GM10266 (cell line): ENCODE results near the gene NR2F1-AS1.

Experiments used
- DNase-seq: peaks from one replicate; pipeline ENCODE4 v3.0.0; 2012; ENCODE audit errors: extremely low spot score
- TF ChIP-seq, protein P1 (sequence below): IDR thresholded peaks from 2 replicates; pipeline ENCODE4 v1.5.1; 2012; ENCODE audit warnings: mild to moderate bottlenecking, low read depth; ENCODE audit not compliant: control insufficient read depth, insufficient read depth; ENCODE audit errors: missing control alignments

The NR2F1-AS1 gene

DNA sequence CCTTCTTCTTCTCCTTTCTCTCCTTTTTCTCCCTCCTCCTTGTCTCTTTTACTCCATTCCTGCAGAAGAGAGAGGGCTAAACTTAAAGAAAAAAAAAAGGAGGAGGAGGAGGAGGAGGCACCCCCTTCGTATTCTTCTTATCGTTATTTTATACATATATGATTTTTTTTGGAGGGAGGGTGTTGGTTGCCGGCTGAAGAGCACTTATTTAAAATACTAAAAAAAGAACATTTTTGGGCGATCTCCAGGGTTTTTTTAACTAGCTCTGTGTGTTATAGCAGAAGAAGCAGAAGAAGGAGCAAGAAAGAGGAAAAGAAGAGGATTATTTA lies 2.4 kb upstream of the NR2F1-AS1 start:
- TF ChIP-seq, protein P1, sequence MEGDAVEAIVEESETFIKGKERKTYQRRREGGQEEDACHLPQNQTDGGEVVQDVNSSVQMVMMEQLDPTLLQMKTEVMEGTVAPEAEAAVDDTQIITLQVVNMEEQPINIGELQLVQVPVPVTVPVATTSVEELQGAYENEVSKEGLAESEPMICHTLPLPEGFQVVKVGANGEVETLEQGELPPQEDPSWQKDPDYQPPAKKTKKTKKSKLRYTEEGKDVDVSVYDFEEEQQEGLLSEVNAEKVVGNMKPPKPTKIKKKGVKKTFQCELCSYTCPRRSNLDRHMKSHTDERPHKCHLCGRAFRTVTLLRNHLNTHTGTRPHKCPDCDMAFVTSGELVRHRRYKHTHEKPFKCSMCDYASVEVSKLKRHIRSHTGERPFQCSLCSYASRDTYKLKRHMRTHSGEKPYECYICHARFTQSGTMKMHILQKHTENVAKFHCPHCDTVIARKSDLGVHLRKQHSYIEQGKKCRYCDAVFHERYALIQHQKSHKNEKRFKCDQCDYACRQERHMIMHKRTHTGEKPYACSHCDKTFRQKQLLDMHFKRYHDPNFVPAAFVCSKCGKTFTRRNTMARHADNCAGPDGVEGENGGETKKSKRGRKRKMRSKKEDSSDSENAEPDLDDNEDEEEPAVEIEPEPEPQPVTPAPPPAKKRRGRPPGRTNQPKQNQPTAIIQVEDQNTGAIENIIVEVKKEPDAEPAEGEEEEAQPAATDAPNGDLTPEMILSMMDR = no peak
- no peak for DNase-seq

DNA sequence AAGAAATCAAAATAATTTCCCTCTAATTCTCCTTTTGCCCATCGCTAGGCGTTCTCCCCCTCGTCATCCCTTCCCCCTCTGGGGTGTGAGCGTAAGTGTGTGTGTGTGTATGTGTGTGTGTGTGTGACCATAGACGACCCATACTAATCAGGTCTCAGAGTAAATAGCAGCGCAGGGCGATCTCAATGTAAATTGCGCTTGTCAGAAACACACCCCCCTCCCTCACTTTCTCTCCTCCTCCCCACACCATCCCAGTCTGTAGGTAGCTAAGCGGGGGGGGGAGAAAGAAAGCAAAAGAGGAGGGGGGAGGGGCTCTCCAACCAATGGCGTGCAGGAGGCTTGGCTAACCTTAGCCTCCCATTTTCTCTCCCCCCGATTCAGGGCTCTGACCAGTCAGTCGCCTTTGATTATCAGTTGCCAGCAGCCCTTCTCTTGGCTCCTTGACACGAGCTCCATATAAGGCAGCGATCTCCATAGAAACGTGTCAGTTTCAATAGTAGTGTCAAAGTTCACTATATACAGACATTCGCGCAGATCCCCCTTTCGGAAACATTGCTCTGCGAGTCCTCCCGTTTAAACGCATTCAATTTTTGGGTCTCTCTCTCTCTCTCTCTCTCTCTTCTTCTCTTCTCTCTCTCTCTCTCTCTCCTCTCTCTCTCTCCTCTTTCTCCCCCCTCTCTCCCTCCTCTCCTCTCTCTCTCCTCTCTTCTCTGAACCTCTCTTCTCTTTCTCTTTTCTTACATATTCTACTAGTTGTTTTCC lies 1.8 kb upstream of the NR2F1-AS1 start, which contains the start of gene NR2F1:
NR2F1 (plus strand) TSS at position 546 of the 762 bp plus-strand sequence. CDS start 1,802 bp downstream, outside the sequence.
- no peak for DNase-seq
- TF ChIP-seq, protein P1 = no peak

DNA sequence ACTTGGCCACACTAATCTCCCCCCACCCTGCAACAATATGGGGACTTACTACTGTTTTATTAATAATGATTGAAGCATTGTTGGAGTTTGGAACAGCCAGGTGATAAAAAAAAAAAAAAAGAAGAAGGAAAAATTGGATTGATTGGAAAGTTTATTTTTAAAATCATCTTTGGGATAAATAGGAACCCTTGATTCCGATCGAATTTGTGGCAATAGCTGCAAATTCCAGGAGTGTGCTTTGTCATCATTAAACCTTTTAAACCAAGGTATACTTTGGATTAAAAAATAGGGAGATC lies 1.1 kb upstream of the NR2F1-AS1 start:
- TF ChIP-seq, protein P1 = no peak
- no peak for DNase-seq

DNA sequence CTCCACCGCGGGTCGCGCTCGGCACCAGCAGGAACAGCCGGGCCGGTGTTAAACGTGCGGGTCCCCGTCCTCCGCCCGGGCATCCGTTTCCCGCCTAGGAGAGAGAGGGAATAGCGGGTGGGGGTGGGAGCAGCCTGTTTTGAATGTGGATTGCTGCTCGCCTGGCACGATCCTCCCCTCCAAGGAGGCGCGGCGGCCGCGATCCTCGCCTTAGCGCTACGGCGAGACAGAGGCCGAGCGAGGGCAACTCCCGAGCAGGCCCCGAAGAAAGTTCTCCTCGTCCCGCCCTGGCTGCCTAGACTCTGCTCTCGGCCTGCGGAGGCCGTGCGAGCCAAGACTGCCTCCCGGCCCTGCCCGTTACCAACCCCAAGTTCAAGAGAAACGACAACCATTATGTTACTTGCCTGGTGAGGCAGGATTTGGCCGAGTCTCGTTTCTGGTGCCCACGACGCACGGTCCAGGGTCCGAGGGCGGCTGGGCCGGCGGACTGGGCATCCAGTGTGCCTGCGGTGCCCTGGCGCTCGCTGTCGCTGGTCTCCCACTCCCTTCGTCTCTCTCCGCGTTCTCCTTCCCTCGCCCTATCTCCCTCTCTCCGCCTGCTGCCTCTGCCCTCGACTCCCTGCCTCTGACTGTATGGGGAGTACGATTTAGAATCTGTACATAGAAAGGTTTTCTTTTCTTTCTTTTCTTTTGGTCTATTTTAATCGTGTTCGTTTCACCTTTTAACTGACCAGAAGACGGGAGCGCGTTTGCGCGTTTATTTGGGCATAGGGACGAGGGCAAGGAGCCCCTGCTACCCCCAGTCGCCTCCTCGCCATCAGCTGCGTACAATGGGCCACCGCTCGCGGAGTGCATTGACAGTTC lies 724 bp downstream of the NR2F1-AS1 start:
- peak; percentile 35 for DNase-seq
- TF ChIP-seq, protein P1 = no peak

DNA sequence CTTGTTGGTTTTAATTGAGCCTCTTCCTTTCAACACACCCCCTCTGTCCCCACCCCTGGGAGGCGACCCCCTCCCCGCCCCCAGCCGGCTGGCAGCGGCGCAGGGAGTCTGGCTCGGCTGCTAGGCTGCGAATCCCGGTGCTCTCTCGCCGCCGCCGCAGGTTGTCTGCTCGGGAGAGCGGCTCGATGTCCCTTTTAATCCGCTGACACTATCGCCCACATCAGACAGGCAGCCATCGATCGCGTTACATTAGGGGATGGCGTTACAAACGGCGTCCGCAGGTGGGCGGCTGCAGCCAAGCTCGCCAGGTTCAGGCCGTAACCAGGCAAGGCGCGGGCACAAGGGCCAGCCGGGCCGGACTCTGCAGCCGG lies 1.3 kb downstream of the NR2F1-AS1 start:
- peak; percentile 28 for DNase-seq
- TF ChIP-seq, protein P1 = no peak

DNA sequence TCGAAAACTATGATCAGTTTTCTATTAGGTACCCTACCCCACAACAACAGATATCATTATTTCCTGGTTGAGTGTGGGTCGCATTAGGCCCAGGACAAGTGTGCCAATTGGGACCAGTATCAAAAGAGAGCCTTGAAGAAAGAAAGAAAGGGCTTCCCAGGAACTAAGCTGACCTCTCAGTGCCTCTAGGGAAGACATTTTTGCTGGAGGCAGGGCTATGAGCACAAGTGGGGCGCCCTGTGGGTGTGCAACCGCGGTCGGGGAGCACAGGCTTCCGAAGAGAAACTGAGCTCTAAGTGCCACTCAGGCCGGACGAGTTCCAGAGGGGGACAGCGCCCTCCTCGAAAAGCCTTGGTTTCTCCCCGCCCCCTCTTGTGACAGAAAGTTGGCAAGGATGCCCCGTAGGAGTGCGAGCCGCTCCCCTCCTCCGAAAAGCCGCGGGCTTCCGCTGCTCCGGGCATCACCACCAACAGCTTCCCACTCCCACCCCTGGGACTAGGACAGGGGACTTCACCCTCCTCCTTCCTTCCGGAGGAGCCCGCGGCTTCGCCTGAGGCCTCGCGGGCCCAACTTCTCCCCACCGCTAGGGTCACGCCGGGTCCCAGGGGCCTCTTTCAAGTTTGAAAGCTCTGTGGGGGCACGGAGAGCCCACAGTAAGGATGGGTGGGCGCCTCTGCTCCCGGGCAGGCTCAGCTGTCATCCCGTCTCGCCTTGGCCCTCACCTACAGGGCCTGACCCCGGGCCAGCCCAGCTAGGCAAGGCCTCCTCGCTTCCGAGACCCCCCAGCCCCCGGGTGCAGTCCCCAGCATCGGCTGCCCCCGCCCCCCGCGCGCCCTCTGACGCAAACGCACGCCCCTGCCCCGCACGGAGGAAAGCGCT lies 2.0 kb downstream of the NR2F1-AS1 start:
- TF ChIP-seq, protein P1 = no peak
- peak; percentile 24 for DNase-seq
